Middle frontal gyrus (tissue), 1 donor: ENCODE measurements around the gene CXCL12.

ENCODE experiments used
- DNase-seq: peaks from one replicate; pipeline ENCODE4 v3.0.0-alpha.2; 2015; ENCODE audit warnings: low spot score; ENCODE audit errors: extremely low spot score

CXCL12 gene

DNA sequence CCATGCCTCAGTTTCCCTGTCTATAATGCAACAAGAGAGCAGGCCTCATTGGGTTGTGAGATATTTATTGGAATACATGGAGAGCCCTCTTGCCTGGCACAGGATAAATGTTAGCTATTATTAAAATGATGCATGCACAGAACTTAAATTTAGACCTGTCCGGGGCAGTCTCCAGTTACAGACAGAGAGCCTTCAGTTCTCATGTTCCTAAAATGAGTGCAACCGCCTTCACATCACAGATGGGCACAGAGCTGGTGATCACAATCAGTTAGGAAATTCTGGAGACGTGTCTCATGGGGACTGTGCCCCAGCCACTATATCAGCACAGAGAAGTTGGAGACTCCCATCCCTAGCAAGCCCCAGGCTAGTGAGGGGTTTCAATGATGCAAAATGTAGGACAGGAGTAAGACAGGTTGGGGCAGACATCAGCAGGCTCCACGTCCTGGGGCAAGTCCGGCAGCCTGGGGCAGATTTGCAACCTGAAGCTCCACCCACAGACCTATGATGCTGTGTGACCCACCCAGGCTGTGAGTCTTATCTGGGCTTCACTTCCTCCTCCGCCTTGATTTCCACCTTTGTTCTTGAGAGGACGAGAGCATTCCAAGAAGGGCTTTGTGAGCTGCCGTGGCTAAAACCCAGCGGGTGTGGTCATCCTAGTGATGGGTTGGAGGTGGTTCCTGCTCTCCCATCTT lies 49.4 kb downstream of the CXCL12 start:
- no peak for DNase-seq

DNA sequence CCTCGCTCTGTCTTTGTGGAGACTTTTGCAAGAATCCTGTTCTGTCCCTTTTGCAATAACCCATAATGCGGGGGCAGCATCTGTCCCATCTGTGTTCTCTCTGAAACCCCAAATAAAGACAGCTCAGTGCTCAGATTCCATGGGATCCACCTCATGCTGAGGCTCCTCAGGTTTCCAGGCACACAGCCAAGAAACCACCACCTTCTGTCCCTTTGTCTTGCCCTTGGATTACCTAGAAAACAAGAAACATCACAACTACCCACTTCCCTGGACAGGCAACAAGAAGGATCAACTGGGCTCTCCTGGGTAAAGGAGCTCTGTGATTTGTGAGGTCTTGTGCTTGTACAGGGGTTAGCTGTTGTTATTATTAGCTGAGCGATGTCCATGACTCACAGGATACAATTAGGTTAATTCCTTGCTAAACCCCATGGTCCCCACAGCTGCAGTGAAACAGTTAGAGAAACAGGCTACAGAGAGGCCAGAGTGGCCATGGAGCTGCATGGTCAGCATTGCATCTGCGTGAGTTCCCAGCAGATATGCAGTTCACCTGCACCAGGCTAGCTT lies 50.2 kb downstream of the CXCL12 start:
- DNase-seq = no peak

DNA sequence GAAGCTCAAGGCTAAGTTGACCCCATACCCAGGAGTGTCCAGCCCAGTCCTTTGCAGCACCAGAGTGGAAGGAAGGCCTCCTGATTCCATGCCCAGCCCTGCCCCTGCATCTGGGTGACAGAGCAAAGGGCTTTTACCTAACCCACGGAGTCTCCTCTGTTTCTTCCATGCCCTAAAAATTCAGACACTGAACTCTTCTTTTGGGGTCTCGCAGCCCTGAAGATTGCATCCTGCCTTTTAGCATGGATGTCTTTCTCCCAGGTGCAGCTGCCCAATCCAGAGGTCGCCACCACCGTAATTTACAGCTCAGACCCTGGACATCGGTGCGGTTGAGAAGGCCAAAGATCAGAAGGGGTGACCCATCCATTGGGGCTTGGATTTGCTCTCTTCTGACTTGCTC lies 50.8 kb downstream of the CXCL12 start:
- DNase-seq = no peak

DNA sequence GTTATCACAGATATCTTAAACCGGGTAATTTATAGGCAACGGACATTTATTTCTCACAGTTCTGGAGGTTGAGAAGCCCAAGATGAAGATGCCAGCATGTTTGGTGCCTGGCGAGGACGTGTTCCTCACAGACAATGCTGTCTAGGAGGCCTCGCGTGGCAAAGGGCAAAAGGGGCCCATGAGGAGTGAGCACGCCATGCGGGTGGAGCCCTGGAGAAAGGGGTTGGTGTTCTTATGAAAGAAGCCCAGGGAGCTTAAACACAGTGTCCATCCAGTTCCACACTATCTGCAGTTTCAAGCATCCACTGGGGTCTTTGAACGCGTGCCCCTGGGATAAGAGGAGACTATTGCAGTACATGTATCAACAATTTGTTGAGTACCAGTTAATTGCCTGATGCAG lies 51.4 kb downstream of the CXCL12 start:
- DNase-seq = no peak

DNA sequence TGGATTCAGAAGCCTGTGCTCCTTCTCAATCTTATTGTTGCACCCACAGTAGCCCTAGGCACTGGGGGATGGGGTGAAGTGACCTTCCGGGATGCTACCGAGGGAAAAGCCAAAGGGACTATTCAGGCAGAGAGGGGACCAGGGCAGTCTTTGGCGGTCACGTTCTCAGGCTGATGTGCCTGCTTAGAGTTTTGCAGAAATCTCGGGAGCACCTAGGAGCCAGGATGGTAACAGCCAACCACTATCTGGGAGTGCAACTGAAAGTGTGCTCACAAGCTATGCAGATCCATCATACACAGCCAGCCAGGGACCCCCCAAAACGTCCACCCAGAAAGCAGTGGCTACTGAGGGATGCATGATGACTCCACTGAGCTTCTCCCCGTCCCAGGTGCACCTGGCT lies 52.4 kb downstream of the CXCL12 start:
- DNase-seq = no peak

DNA sequence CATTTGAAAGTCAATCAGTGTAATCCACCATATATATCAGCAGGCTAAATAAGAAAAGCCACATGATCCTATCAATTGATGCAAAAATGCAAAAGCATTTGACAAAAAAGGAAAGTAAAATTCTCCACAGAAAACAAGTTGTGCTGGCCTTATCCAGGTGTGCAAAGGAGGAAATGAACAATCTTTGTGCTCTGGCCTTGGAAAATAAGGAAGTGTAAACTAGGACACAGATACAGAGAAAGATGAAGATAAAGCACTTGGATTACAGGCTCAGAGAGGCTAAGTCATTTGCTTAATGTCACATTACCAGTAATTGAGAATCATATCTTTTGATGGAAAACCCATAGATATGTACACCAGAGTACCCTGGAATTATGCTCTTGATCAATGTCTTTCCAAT lies 54.5 kb downstream of the CXCL12 start:
- DNase-seq = no peak

DNA sequence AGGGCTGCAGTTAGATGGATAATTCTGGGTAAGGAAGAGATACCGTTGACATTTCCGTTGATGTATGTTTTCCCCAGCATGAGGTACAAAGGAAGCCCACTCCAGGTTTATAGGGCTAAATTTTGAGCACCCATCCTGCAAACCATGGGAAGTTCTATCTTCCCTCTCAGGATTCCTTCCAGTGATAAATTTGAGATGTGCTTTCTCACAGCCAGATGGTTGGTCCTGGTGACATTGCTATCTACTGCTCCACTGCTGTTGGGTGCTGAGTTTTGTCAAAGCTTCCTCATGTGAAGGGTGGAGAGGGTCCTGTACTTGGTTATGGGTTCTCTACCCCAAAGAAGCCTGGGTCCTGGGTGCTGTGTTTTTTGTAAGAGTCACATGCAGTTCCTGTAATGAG lies 57.4 kb downstream of the CXCL12 start:
- no peak for DNase-seq
